Measurements from ENCODE around the gene USP33.
"Not testable (repeated sequence)": the region's sequence is repeated elsewhere in the genome, so short reads cannot be mapped to it uniquely, and the experiment has no call there.

Gene USP33

GRCh38 chr1:77649127-77649526 is 110.5 kb downstream of the USP33 start:
- H3K27me3 ChIP-seq (ENCODE audit: control insufficient read depth, insufficient read depth, low read length), result no peaks in the 10 kb centered on the region
- no peak overlapping the region for H3K9ac ChIP-seq (ENCODE audit: low read depth, low read length)
- H3K4me1 ChIP-seq (ENCODE audit: control insufficient read depth, insufficient read depth, low read length), result no peaks in the 10 kb centered on the region
- H3K4me3 ChIP-seq (ENCODE audit: low read depth, low read length), result no peak overlapping the region
- H3K27ac ChIP-seq (ENCODE audit: low read depth, low read length), result no peak overlapping the region
- peaks cover 6% of the 10 kb centered on the region for H3K36me3 ChIP-seq (ENCODE audit: control insufficient read depth, insufficient read depth, low read length)
- H3K9me3 ChIP-seq (ENCODE audit: control insufficient read depth, insufficient read depth, low read length), result peaks cover 12% of the 10 kb centered on the region; the same call in 1 of the 2 replicates

- H3K36me3 ChIP-seq (ENCODE audit: control insufficient read depth, insufficient read depth, low read length); H3K4me1 ChIP-seq (ENCODE audit: control insufficient read depth, insufficient read depth, low read length); H3K4me3 ChIP-seq (ENCODE audit: low read depth, low read length); H3K9me3 ChIP-seq (ENCODE audit: control insufficient read depth, insufficient read depth, low read length); H3K27ac ChIP-seq (ENCODE audit: low read depth, low read length); H3K27me3 ChIP-seq (ENCODE audit: control insufficient read depth, insufficient read depth, low read length); H3K9ac ChIP-seq (ENCODE audit: low read depth, low read length): not testable (repeated sequence)
These were observed 113.4 kb downstream of the USP33 start for GRCh38 chr1:77646224-77646623.

All from HUES48 (cell line).